Nephron (organoid): ENCODE results near the gene CASP9.

Experiments
- H3K27ac Mint-ChIP-seq, 3 experiments: 2 replicates each; pipeline ENCODE4 v1.8.0; 2020; ENCODE audit warnings: mixed read lengths in 3 of 3, mild to moderate bottlenecking in 2 of 3, moderate library complexity in 1 of 3
- H3K27me3 Mint-ChIP-seq: 2 replicates; pipeline ENCODE4 v1.8.0; 2021; ENCODE audit warnings: low read depth, mild to moderate bottlenecking, moderate library complexity, mixed read lengths
- H3K36me3 Mint-ChIP-seq: 2 replicates; pipeline ENCODE4 v1.8.0; 2020; ENCODE audit warnings: low read depth, mixed read lengths
- H3K4me1 Mint-ChIP-seq: 2 replicates; pipeline ENCODE4 v1.8.0; 2020; ENCODE audit warnings: mixed read lengths
- H3K4me3 Mint-ChIP-seq, 3 experiments: 2 replicates each; pipeline ENCODE4 v1.8.0; 2020; ENCODE audit warnings: mild to moderate bottlenecking in 3 of 3, mixed read lengths in 3 of 3, moderate library complexity in 2 of 3
- H3K9me3 Mint-ChIP-seq: 2 replicates; pipeline ENCODE4 v1.8.0; 2020; ENCODE audit warnings: mixed read lengths
- CTCF ChIP-seq, 3 experiments: fragments of 200-600 bp; sonication (generic); IDR thresholded peaks; one replicate each; pipeline ENCODE4 v1.5.0; 2021; ENCODE audit warnings: antibody characterized with exemption in 3 of 3; ENCODE audit not compliant: unreplicated experiment in 3 of 3

Gene CASP9

DNA sequence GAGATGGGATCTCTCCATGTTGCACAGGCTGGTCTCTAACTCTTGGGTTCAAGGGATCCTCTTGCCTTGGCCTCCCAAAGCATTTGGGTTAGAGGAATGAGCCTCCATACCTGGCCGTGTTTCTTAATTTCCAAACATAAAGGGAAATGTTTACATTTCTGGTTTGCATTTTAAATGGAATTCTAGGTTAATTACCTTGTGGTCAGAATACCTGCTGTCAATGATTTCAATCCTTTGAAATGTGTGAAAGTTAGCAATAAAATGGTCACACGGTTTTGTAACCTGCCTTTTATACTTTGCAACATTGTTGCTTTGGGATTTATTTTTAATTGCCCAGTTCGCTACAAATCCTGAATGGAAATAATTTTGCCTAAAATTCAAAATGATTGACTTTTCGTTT is 34.5 kb upstream of the CASP9 start:
- Mint-ChIP-seq H3K36me3 (peaks cover 37% of the 10 kb centered on the region), H3K27me3 (no peaks in the 10 kb centered on the region), H3K4me3 (no peak overlapping the region), H3K9me3 (no peaks in the 10 kb centered on the region), H3K27ac (peak overlapping the region; percentile 88 to 98 (median 89)), H3K4me1 (no peaks in the 10 kb centered on the region)
- TF ChIP-seq CTCF (IDR thresholded peaks at IDR 0.05; ENCODE audit: unreplicated experiment in 3 of 3), result no peak

GRCh38 chr1:15557594-15557993 is 33.6 kb upstream of the CASP9 start:
- Mint-ChIP-seq H3K4me3 (no peak overlapping the region), H3K36me3 (peaks cover 37% of the 10 kb centered on the region), H3K4me1 (no peaks in the 10 kb centered on the region), H3K9me3 (no peaks in the 10 kb centered on the region), H3K27ac (no peak overlapping the region), H3K27me3 (no peaks in the 10 kb centered on the region)
- no peak for TF ChIP-seq CTCF (IDR thresholded peaks at IDR 0.05; ENCODE audit: unreplicated experiment in 3 of 3)

- Mint-ChIP-seq H3K9me3 (no peaks in the 10 kb centered on the region), H3K36me3 (peaks cover 31% of the 10 kb centered on the region), H3K4me3 (no peak overlapping the region), H3K4me1 (no peaks in the 10 kb centered on the region), H3K27me3 (no peaks in the 10 kb centered on the region), H3K27ac (peak overlapping the region in 1 of 3 experiments; percentile 35)
- TF ChIP-seq CTCF (IDR thresholded peaks at IDR 0.05; ENCODE audit: unreplicated experiment in 3 of 3), result no peak
Observed at GRCh38 chr1:15557008-15557407, 33.0 kb upstream of the CASP9 start.

DNA sequence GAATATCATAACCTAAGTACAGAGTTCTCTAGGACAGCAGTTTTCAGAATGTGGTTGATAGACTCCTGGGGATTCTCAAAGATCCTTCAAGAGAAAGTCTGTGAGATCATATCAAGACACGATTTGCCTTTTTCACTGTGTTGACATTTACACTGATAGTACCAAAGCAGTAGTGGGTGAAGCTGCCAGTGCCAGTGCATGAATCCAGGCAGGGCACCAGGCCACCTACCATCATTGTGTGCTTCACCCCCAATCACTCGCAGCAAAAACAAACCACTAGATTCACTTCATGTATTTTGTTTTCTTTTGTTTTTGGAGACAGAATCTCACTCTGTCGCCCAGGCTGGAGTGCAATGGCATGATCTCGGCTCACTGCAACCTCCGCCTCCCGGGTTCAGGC is 26.6 kb upstream of the CASP9 start:
- TF ChIP-seq CTCF (IDR thresholded peaks at IDR 0.05; ENCODE audit: unreplicated experiment in 3 of 3), result no peak
- Mint-ChIP-seq H3K4me1 (no peaks in the 10 kb centered on the region), H3K4me3 (no peak overlapping the region), H3K27ac (no peak overlapping the region), H3K36me3 (peaks cover 43% of the 10 kb centered on the region), H3K9me3 (no peaks in the 10 kb centered on the region), H3K27me3 (no peaks in the 10 kb centered on the region)

DNA sequence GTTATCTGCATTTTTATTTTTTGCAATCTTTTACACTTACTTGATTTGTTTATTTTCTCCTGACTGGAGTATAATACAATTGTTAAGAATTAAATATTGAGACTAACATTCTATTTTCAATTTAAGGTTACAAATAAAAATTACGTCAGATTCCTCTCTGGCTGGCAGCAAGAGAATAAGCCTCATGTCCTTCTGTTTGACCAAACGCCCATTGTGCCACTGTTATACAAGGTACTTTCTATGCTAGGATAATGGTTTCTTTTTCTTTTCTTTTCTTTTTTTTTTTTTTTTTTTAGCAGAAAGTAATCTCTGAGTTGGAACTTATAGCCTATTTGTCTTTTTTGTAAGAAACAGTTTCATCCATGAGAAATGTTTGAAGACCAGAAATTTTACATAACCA is 22.6 kb upstream of the CASP9 start:
- H3K4me3 Mint-ChIP-seq, result no peak overlapping the region
- TF ChIP-seq CTCF (IDR thresholded peaks at IDR 0.05; ENCODE audit: unreplicated experiment in 3 of 3), result no peak
- H3K27me3 Mint-ChIP-seq, result no peaks in the 10 kb centered on the region
- H3K4me1 Mint-ChIP-seq, result no peaks in the 10 kb centered on the region
- H3K9me3 Mint-ChIP-seq, result no peaks in the 10 kb centered on the region
- no peak overlapping the region for H3K27ac Mint-ChIP-seq
- peaks cover 67% of the 10 kb centered on the region for H3K36me3 Mint-ChIP-seq
